Astrocyte of the cerebellum (primary cell): Measurements from ENCODE around the gene AIFM1.

Experiments used
- DNase-seq: peaks from one replicate; pipeline ENCODE4 v3.0.0-alpha.2; 2011; ENCODE audit warnings: low read depth
- H3K4me3 ChIP-seq: 2 replicates; pipeline ENCODE4 v1.5.1; 2011; ENCODE audit warnings: mild to moderate bottlenecking, low read depth, low read length, moderate library complexity
- CTCF ChIP-seq: IDR thresholded peaks from 2 replicates; pipeline ENCODE4 v1.5.1; 2012; ENCODE audit warnings: low read length, low read depth, moderate library complexity, mild to moderate bottlenecking; ENCODE audit errors: missing control alignments
- in situ Hi-C: cut with HindIII; loops from 2 replicates; pipeline ENCODE4 v1.10.0; 2017; ENCODE audit warnings: low sequenced_read_pairs

Gene AIFM1

GRCh38 chrX:130098210-130098552, 67.5 kb downstream of the AIFM1 start:
- H3K4me3 ChIP-seq: no peak overlapping the region
- DNase-seq: no peak
- TF ChIP-seq CTCF: no peak
- in situ Hi-C loops: no loop called here

- in situ Hi-C loops: no loop called here
- no peak for TF ChIP-seq CTCF
- no peak for DNase-seq
- H3K4me3 ChIP-seq: no peak overlapping the region
Measured at GRCh38 chrX:130097507-130098209, 68.0 kb downstream of the AIFM1 start.

GRCh38 chrX:130095249-130096030, 70.2 kb downstream of the AIFM1 start:
- in situ Hi-C loops: no loop called here
- TF ChIP-seq CTCF: no peak
- DNase-seq: no peak
- H3K4me3 ChIP-seq: no peak overlapping the region

GRCh38 chrX:130094696-130095095, 70.9 kb downstream of the AIFM1 start:
- no peak overlapping the region for H3K4me3 ChIP-seq
- no peak for DNase-seq
- in situ Hi-C loops: no loop called here
- TF ChIP-seq CTCF: no peak

- in situ Hi-C loops: no loop called here
- DNase-seq: no peak
- no peak overlapping the region for H3K4me3 ChIP-seq
- no peak for TF ChIP-seq CTCF
Measured at GRCh38 chrX:130093271-130093670, 72.4 kb downstream of the AIFM1 start.

- in situ Hi-C loops: no loop called here
- H3K4me3 ChIP-seq: no peak overlapping the region
- DNase-seq: no peak
- no peak for TF ChIP-seq CTCF
Measured at GRCh38 chrX:130091980-130092522, 73.6 kb downstream of the AIFM1 start.
